Activated CD8-positive, alpha-beta memory T cell treated with anti-CD3 and anti-CD28 coated beads for 4 hours (primary cell): ENCODE data around the gene LRRC3C.
"Not testable (repeated sequence)": the region's sequence is repeated elsewhere in the genome, so short reads cannot be mapped to it uniquely, and the experiment has no call there.

Experiments
- DNase-seq, 2 donors: peaks; one replicate each; pipeline ENCODE4 v3.0.0-alpha.2; 2020; ENCODE audit warnings: low read depth in 2 of 2

Gene LRRC3C

GRCh38 chr17:39946551-39947330 is 19.2 kb downstream of the LRRC3C start:
- no peak for DNase-seq

DNA sequence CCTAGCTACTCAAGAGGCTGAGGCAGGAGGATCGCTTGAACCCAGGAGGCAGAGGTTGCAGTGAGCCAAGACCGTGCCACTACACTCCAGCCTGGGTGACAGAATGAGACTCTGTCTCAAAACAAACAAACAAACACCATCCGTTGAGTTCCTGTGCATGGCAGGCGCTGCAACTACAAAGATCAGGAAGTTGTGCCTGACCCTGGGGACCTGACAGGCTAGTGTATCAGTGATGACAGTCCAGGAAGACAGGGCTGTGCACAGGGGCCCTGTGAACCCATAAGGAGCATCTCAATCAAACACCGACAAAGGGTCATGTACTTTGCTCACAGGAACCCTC is 20.9 kb downstream of the LRRC3C start:
- DNase-seq: not testable (repeated sequence)

- DNase-seq: no peak
Measured at GRCh38 chr17:39949028-39949427, 21.5 kb downstream of the LRRC3C start.

DNA sequence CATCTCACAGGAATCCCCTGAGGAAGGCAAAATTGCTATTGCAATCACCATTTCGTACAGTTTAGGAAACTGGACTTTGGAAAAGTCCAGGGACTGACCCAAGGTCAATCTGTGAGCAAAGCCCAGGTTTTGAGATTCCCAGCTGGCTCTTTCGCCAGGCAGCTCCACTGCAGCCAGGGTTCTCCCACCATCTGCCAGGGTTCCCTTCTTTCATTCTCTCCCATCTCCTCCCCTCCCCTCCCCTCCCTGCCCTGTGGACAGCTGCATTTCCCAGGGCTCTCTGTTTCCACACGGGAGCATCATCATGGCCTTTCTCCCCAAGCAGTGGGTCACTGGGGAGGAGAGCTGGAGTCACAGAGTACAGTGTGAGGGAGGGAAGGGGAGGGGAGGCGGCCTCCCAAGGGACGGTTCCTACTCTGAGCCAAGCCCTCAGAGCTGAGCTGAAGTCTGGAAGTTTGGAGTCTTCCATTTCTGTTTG is 23.4 kb downstream of the LRRC3C start:
- DNase-seq: no peak

DNA sequence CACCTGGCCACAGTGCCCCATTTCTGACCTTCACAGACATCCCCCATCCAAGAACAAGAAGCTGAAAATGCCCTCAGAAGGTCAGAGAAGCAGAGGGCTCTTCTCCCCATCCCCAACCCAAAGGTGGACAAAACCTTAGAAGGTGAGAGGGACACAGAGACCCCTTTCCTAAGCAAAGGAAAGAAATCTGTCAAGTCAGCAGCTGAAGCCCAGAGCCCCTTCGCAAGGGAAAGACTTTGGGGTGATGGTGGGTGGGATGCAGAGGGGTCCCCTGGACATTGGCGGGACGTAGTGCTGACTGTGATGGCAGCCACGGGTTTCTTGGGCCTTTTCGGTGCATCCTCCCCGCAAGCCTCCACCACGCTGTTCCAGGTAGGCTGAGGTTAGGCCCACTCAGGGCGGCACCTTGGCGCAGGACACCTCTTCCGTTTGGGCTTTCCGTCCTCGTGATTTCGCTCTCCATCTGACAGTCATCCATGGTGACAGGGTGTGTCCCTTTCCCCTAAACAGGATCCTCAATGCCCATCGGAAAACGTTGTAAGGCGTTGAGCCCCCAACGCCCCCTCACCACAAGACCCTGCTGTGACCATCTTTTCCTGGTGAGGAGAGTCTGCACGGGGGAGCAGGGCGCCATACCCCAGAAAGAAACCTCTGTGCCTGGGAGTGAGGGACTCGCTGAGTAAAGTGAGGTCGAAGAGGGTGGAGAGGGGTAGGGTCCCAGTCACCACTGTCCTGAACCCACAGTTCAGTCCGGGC is 24.6 kb downstream of the LRRC3C start:
- no peak for DNase-seq

- DNase-seq: peak; percentile 91 to 94
Measured at GRCh38 chr17:39952680-39953470, 25.3 kb downstream of the LRRC3C start.

- no peak for DNase-seq
Measured at GRCh38 chr17:39953471-39953888, 25.9 kb downstream of the LRRC3C start.

DNA sequence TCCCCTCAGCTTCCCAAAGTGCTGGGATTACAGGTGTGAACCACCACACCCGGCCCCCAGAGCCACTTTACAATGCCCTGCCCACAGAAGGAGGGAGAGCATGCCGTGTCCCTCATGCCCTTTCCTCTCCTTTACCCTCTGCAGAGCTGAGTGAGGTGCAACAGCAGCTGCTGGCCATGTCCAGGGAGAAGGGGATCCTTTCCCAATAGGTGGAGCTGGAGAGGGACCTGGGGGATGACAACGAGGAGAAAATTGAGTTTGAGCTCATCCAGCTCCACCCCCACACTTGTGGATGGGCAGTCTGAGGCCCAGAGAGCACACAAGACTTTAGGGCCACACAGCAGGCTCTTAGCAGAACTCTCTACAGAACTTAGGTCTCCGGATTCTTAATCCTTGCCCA is 27.3 kb downstream of the LRRC3C start:
- no peak for DNase-seq

GRCh38 chr17:39955726-39956225 is 28.2 kb downstream of the LRRC3C start:
- DNase-seq: no peak

- DNase-seq: no peak
Measured at GRCh38 chr17:39960524-39961041, 33.1 kb downstream of the LRRC3C start.

GRCh38 chr17:39962642-39963220 is 35.2 kb downstream of the LRRC3C start, which contains the start of gene GSDMA:
GSDMA (plus strand) TSS chr17:39963004; CDS start chr17:39965688, 2,684 bp downstream.
- no peak for DNase-seq

DNA sequence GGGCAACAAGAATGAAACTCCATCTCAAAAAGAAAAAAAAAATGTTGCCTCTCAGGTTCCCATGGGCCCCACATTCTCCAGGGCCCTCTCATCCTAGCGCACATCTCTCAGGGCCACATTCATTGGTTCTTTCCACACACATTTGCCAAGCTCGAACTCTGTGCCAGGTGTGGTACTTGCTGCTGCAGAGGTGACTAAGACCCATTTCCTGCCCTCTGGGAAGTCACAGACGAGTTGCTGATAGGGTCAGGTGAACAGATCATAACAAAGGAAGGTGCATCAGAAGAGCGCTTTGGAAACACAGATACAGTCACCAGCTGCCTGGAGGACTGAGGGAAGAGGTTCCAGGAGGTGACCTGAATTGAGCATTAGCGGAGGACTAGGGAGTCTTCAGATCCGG is 36.3 kb downstream of the LRRC3C start:
- DNase-seq: no peak

DNA sequence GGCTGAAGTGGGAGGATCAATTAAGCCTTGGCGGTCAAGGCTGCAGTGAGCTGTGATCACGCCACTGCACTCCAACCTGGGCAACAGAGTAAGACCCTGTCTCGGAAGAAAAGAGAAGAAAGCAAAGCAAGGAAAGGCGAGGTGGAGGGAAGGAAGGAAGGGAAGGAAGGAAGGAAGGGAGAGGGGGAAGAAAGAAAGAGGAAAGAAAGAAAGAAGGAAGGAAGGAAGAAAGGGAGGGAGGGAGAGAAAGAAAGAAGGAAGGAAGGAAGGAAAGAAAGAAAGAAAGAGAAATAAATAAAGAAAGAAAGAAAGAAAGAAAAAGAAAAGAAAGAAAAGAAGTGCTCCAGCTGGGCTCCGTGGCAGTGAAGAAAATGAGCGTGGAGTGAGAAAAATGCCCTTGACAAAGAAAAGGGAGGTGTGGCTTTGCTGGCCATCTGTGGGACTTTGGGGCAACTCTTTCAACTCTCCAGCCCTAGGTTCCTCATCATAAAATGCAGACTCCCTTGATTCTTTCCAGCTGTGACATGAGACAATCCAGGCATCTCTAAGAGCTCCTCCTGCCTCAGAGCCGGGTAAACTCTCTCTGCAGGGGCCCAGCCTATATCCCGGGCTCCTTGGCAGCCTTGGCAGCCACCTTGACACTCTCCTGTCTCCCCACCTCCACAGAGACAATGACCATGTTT is 37.6 kb downstream of the LRRC3C start:
- no peak for DNase-seq

DNA sequence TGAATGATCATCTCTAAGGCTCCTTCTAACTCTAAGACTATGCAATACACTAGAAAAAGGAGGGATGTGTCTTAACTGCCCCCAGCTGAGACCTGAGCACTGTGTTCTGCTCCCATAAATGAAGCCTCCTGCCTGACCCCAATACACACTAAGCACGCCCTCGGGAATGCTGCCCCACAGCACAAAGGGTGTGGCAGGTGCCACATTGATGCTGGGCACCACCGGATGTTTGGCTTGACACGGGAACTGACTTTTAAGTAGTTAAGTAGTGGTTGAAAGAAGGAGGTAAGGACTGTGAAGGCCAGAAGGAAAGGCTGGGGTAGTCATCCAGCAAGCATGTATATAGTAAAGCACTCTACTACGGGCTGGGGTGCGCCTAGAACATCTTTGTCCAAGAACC is 39.2 kb downstream of the LRRC3C start:
- no peak for DNase-seq

DNA sequence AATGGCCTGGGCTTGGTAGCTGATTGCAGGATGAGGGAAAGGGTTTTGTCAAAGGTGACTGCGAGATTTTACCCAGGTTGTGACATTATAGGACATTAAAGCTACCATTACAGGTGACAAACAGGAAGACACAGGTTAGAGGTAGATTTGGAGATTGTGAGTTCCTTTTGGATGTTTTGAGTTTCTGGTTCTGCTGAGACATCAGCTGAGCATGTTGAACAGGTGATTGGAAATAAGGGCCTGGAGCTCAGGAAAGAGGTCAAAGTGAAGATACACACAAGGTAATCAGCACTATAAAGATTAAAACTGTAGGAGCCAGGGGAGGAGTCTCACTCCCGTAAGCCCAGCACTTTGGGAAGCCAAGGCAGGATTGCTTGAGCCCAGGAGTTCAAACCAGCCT is 41.2 kb downstream of the LRRC3C start:
- no peak for DNase-seq

GRCh38 chr17:39969375-39969774 is 41.8 kb downstream of the LRRC3C start:
- no peak for DNase-seq

GRCh38 chr17:39970157-39970692 is 42.7 kb downstream of the LRRC3C start:
- DNase-seq: no peak

DNA sequence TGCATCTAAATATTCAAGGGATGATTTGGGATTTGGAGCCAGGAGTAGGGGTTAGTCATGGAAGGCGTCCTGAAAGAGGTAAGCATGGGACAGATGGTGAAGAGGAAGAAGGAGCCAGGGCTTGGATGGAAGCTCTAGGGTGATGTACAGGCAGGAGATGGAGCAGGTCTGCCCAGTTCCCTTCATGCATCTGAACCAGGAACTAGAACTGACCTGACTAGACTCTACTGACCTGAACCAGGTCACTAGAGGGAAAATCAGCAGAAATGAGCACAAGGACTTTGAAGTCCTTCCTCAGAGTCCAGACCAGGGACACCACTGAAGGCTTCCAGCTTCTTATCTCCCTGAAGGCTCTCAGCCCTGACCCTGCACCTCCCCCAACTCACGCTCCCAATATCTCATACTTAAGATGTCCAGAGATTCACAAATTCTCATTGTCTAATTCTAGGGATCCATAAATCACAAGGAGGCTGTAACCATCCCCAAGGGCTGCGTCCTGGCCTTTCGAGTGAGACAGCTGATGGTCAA is 43.6 kb downstream of the LRRC3C start:
- DNase-seq: no peak

GRCh38 chr17:39972271-39972670 is 44.7 kb downstream of the LRRC3C start:
- DNase-seq: no peak

GRCh38 chr17:39973496-39973895 is 46.0 kb downstream of the LRRC3C start:
- DNase-seq: no peak
